ENCODE measurements around the gene ALPK1.

DNA sequence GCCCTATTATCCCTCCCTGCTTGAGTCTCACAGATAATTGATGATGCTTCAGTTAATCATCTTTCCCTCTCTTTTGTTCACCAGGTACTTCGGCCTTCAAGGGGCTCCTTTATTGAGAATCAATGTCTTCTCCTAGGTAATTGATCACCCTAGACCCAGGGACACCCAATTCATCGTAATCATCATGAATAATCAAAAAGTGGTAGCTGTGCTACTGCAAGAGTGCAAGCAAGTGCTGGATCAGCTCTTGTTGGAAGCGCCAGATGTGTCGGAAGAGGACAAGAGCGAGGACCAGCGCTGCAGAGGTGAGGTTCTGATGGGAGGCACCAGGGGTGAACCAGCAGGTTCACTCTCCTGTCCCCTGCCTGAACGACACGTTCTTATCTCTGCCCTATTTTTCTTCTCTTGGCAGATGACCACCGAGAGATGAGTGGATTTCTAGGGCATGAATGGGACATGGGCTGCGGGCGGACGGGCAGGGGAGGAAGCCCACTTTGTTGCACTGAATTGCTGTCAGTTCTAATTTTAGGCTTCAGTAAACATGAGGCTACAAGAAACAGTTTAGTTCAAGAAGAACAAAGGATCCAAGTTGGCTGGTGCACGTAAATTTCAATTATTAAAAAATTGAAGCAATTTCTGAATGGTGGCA lies 80.5 kb downstream of the ALPK1 start:
- TF ChIP-seq EP300 (IDR thresholded peaks at IDR 0.05) (no peak), CTCF (IDR thresholded peaks at IDR 0.05) (no peak), POLR2A (IDR thresholded peaks at IDR 0.05) (no peak), POLR2AphosphoS5 (IDR thresholded peaks at IDR 0.05) (no peak)

Measured in sigmoid colon (tissue), 4 donors.